MM.1S (cell line): ENCODE measurements around the gene FBXW11.

Experiments used
- CTCF ChIP-seq: fragments of 300-600 bp; sonication (generic); IDR thresholded peaks from 2 replicates; pipeline ENCODE4 v1.5.1; 2016; ENCODE audit warnings: antibody characterized with exemption, low read length, mixed read lengths
- EZH2phosphoT487 ChIP-seq: fragments of 300-600 bp; sonication (generic); IDR thresholded peaks from 2 replicates; pipeline ENCODE4 v1.6.1; 2018; ENCODE audit warnings: antibody characterized with exemption, low read length

- no peak for TF ChIP-seq CTCF
- no peak for TF ChIP-seq EZH2phosphoT487
Observed at GRCh38 chr5:172004824-172005237, 1.6 kb downstream of the FBXW11 start.
